ENCODE measurements around the gene NARS2.

- TF ChIP-seq POLR2A (IDR thresholded peaks at IDR 0.05; ENCODE audit: low read depth, low read length) (no peak), POLR2AphosphoS5 (IDR thresholded peaks at IDR 0.05; ENCODE audit: low read depth, low read length) (no peak)
These were observed 81.7 kb downstream of the NARS2 start for GRCh38 chr11:78492973-78493372.

All from GM12891 (cell line).